HG03159 (cell line): Measurements from ENCODE around the gene LTF.
"Not testable (repeated sequence)": the region's sequence is repeated elsewhere in the genome, so short reads cannot be mapped to it uniquely, and the experiment has no call there.

Experiments used
- ATAC-seq: cut with Tn5 transposase; IDR thresholded peaks from one replicate; pipeline ENCODE4 v1.9.1; 2021; ENCODE audit warnings: mild to moderate bottlenecking, moderate library complexity; ENCODE audit not compliant: unreplicated experiment

The LTF gene

DNA sequence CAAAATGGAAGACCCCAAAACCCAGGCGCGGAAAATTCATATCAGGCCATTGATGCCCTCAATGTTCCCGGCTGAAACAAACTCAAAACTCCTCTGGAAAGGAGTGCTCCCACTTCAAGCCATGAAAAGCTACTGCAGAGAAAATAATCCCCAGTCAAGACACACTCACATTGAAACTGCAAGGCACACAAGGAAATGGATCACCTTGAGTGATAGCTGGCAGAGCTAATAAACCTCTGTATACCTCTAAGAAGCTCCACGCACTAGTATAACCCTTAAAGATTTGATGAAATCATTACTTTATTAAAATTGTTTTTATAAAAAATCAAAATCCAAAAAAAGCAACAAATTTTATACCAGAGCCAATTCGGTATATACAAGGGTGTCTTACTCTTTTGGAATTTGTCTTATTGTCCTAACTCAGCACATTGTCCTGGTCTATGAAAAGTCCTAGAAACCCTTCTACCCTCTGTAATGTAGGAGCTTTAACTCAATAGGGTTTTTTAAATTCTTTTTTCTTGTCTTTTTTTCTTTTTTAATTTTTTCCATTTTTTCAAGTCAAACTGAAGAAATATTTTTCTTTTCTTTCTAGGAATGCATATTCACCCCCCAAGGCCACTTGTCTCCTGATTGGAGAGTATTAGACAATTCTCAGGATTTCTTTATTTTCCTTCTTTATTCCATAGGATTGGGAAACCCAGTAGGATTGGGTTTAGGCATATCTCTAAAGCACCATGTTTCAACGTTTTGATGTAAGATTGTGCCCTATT is 66.3 kb downstream of the LTF start:
- no peak for ATAC-seq

DNA sequence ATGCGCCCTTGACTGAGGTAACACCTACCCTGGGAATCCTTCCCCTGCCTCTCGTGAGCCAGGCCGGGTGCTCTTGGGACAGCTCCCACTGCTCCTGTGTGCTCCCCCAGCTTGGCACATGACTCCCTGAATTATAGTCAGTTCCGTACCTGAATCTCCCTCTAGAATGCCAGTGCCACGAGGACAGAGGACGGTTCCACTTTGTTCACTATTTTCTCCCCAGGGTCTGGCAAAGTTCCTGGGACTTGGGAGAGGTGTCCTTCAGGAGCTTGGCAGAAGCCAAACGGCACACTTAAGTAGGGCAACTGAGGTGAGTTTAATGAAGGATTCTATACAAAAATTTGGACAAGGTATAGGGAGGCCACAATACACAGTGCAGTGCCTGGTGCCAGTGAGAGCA is 67.6 kb downstream of the LTF start:
- ATAC-seq: no peak

DNA sequence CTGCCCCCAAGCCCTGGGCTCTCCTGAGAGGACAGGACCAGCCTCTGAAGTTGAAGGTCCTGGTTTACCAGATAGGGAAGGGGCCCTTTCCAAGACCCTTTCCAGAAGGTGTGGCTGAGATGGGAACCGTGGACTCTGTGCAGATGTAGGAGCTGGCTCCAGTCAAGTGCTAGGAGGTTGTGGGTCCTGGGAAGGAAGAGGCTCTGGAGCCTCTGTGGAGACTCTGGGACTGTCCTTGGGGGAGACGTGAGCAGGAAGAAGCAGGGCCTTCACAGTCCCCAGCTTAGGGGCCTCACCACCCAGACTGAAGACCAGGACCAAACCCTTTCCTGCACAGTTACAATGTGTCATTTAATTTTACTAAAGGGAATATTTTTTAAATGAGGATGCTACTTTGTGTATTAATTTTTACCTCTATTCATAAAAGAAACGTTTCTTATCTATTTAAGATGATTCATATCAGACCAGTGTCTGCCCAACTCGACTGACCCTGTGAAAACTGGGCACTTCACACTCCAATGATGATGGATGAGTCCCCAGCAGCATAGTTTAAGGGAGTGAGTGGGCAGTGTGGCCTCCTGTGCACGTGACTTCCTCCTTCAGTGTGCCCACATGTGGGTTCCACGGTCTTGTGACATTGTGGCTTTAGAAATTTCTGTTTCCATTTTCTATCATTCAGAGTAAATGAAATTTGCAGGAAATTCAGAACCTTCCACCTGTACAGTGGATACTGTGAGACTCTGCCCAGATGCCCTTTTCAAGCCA is 68.8 kb downstream of the LTF start:
- ATAC-seq: no peak

DNA sequence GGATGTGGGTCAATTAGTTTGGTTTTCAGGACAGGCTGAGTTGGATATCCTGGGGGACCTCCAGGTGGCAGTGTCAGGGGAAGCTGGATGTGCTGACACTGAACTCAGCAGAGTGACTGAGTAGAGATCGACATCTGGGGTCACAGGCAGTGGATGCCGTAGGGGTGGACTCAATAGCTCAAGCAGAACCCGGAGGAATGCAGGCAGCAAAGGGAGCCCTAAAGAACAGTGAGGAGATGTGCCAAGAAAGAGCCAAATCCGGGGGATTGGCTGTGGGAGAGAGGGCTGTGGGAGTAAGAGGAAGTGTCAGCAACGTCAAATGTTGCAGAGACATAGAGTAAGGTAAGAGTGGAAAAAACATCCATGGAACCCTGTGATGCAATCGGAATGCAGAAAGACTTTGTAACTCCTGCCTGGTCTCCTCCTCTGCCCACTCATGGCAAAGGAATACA is 69.5 kb downstream of the LTF start:
- no peak for ATAC-seq

DNA sequence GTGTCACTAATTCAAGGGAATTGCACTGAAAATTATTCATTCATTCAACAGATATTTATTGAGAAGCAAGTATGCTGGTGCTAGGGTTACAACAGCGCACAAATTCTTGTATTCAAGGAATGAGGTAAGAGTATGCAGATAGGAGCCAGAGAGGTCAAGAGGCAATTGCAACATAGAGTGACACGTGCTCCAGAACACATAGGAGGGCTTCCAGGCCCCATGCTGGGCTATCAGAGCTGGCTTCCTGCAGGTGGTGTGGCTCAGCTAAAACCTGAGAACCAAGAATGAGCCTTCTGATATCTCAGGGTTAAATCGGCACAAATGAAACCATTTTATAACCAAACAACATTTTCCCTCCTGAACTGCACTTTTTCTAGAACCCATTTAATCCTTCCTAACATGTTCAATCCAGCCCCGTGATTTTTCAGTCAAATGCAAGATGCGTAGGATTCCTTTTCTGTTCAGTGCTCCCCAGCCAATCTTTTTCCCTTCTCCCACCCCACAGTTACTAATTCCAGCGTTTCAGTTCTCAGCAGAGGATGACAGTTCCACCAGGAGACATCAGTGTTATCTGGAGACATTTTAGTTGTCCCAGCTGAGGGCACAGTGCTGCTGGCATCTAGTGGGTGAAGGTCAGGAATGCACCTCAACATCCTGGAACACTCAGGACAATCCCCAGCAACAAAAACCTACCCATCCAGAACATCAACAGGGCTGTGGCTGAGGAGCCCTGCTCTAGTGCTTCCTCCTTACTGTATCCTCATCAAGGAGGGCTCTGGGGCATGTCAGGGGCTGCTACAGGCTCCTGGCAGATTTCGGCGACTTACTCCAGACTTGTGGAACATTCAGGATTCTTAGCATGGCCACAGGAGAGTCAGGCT is 70.9 kb downstream of the LTF start:
- ATAC-seq: no peak

DNA sequence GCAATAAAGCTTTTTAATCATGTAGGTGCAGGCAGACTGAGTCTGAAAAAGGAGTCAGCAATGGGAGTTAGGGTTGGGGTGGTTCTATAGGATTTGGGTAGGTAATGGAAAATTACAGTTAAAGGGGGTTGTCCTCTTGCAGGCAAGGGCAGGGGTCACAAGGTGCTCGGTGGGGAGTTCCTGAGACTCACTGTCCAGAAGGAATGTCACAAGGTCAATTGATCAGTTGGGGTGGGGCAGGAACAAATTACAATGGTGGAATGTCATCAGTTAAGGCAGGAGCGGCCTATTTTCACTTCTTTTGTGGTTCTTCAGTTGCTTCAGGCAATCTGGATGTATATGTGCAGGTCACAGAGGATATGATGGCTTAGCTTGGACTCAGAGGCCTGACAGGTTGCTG is 71.7 kb downstream of the LTF start:
- no peak for ATAC-seq

DNA sequence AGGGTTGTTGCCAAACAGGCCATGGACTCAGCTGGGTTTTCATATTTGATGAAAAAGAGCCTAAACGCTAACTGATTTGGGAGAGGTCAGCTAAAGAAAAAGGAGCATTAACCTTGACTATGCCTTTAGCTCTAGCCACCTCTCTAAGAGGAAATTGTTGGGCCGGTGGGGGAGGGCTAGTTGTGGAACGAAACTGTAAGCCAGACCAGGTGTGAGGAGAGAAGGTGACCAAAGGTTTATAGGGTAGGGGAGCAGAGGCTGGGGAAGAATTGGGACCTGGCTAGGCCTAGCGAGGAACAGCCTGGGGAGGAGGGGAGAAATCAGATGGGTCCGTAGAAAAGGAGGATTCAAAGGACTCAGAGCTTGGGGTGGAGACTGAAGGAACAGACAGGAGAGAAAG is 73.2 kb downstream of the LTF start:
- ATAC-seq: not testable (repeated sequence)

DNA sequence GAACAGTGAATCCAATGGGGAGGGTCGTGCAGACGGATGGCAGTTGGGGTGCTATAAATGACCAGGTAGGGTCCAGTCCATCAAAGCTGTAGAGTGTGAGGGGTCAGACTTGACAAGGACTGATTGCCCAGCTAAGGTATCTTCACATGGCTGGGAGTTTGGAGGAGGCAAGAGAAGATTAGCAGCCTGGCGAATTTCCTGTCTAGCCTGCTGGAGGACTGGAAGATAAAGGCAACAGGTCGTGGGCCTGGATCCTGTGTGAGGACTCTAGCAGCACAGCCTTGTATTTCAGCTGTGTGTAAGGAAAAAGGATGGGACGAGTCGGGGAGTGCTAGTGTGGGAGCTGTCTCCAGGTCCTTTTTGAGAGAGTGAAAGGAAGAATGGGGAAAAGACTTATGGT is 75.4 kb downstream of the LTF start:
- ATAC-seq: no peak

DNA sequence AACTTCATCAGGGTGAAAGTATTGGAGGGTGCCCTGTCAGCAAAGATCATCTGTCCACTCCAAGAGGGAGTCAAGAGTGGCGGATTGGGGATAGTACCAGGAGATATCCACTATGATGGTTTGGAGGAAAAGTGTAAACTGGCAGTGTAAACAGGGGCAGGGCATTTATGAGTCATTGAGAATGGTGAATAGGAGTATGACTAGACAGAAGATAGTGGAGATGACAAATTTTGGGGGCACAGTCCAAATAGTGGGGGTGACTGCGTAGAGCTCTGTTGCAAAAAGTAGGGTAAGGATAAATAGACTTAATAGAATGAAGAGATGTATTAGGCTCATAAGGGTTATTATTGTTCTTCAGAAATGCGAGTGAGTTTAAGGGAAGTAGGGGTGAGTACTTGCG is 75.9 kb downstream of the LTF start:
- not testable (repeated sequence) for ATAC-seq

DNA sequence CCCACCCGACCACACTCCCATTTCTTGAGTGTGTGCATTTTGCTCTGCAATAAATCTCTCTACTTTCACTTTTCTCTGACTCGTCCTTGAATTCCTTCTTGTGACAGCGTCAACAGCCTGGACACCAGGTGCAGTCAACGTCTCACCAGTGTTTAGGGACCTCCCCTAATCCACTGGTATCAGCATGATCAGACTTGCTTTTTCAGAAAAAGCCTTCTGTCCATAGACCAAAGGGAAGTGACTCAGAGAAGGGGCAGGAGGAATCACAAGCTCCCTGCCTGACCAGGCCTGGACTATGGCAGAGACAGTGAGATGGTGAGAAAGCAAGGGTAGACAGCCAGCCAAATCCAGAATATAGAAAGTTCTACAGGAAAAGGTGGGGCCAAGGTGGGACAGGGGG is 78.5 kb downstream of the LTF start:
- no peak for ATAC-seq
